ENCODE results near the gene RNASE9.

GRCh38 chr14:20568393-20568792, 7.5 kb upstream of the RNASE9 start:
- TF ChIP-seq CTCF (IDR thresholded peaks at IDR 0.05; ENCODE audit: low read depth, low read length), result no peak
- no peak for TF ChIP-seq EZH2phosphoT487 (IDR thresholded peaks at IDR 0.05; ENCODE audit: low read depth)
